H1 (cell line): ENCODE measurements around the gene PLEKHB1. TPM values are rescaled to one million over a fixed set of nuclear protein-coding genes. Genes with fewer than 3 reads are reported as not detected.

Experiments used
- CTCF ChIA-PET: fragments of 300-600 bp; sonication (Branson Sonifier 250); formaldehyde crosslinking; loops from one replicate; lab custom pipeline; 2021; ENCODE audit not compliant: partially characterized antibody; lab: Charles Lee
- POLR2A ChIA-PET: fragments of 300-600 bp; sonication (Branson Sonifier 250); formaldehyde crosslinking; loops from one replicate; lab custom pipeline; 2021; ENCODE audit warnings: inconsistent platforms; ENCODE audit not compliant: partially characterized antibody; lab: Charles Lee
- DNase-seq, 2 experiments: peaks; one replicate each; pipeline versions ENCODE4 v3.0.0 to v3.0.0-alpha.2; 2010 to 2022; ENCODE audit warnings: low spot score in 2 of 2, low read depth in 1 of 2, mixed read lengths in 1 of 2
- FAIRE-seq: peaks from 2 replicates; lab custom pipeline; 2011; peaks lifted over from hg19 to GRCh38; lab: Jason Lieb, UNC
- H2AFZ ChIP-seq: 2 replicates; pipeline ENCODE4 v1.8.1; 2012; ENCODE audit warnings: low read length, inconsistent platforms
- H2AK5ac ChIP-seq: 2 replicates; pipeline ENCODE4 v1.6.1; 2013; ENCODE audit warnings: low read depth, low read length
- H2BK120ac ChIP-seq: replicated peaks from 2 replicates; pipeline ENCODE3; 2013; ENCODE audit warnings: low read depth, low read length, inconsistent platforms
- H2BK12ac ChIP-seq: 2 replicates; pipeline ENCODE4 v1.6.1; 2013; ENCODE audit warnings: low read depth, low read length
- H2BK15ac ChIP-seq: 2 replicates; pipeline ENCODE4 v1.6.1; 2013; ENCODE audit warnings: low read length
- H2BK20ac ChIP-seq: 2 replicates; pipeline ENCODE4 v1.6.1; 2013; ENCODE audit warnings: low read length
- H2BK5ac ChIP-seq: 2 replicates; pipeline ENCODE4 v1.6.1; 2013; ENCODE audit warnings: low read depth, low read length
- H3K14ac ChIP-seq: 2 replicates; pipeline ENCODE4 v1.6.1; 2013; ENCODE audit warnings: inconsistent platforms; ENCODE audit not compliant: insufficient read length
- H3K18ac ChIP-seq: 2 replicates; pipeline ENCODE4 v1.6.1; 2013; ENCODE audit warnings: low read length; ENCODE audit errors: extremely low read depth
- H3K23ac ChIP-seq: 2 replicates; pipeline ENCODE4 v1.6.1; 2013; ENCODE audit warnings: inconsistent platforms; ENCODE audit not compliant: insufficient read length
- H3K23me2 ChIP-seq: 2 replicates; pipeline ENCODE4 v1.6.1; 2013; ENCODE audit warnings: low read depth, low read length
- H3K27ac ChIP-seq: 2 replicates; pipeline ENCODE4 v1.6.1; 2011; ENCODE audit warnings: low read depth, low read length, inconsistent platforms
- H3K27me3 ChIP-seq, 4 experiments: replicated peaks in 1 of 4; 1 replicate in 1 of 4; 2 replicates in 3 of 4; pipeline versions ENCODE4 v1.6.1 to v1.8.1; 2011 to 2013; ENCODE audit warnings: low read length in 3 of 4, mild to moderate bottlenecking in 3 of 4, inconsistent platforms in 2 of 4, mixed read lengths in 2 of 4, moderate library complexity in 1 of 4; ENCODE audit not compliant: control insufficient read depth in 3 of 4, insufficient read depth in 3 of 4; ENCODE audit errors: extremely low read depth in 1 of 4
- H3K36me3 ChIP-seq, 4 experiments: 2 replicates each; pipeline versions ENCODE4 v1.6.1 to v1.8.1; 2011 to 2013; ENCODE audit warnings: mild to moderate bottlenecking in 4 of 4, low read length in 3 of 4, moderate library complexity in 2 of 4, control low read depth in 1 of 4, inconsistent platforms in 1 of 4; ENCODE audit not compliant: insufficient read depth in 4 of 4, control insufficient read depth in 2 of 4
- H3K4ac ChIP-seq: replicated peaks from 2 replicates; pipeline ENCODE3; 2013; ENCODE audit warnings: low read length, low read depth, mixed read lengths, inconsistent platforms; ENCODE audit not compliant: insufficient read length
- H3K4me1 ChIP-seq, 4 experiments: replicated peaks in 1 of 4; 1 replicate in 1 of 4; 2 replicates in 3 of 4; pipeline versions ENCODE4 v1.6.1 to v1.8.1; 2011 to 2013; ENCODE audit warnings: low read length in 3 of 4, inconsistent platforms in 2 of 4, mixed read lengths in 1 of 4; ENCODE audit not compliant: insufficient read depth in 4 of 4, control insufficient read depth in 3 of 4
- H3K4me2 ChIP-seq, 2 experiments: 2 replicates each; pipeline versions ENCODE4 v1.6.1 to v1.8.1; 2011 to 2013; ENCODE audit warnings: low read depth in 2 of 2, low read length in 2 of 2, control low read depth in 1 of 2, inconsistent platforms in 1 of 2, mild to moderate bottlenecking in 1 of 2; ENCODE audit not compliant: insufficient read depth in 1 of 2
- H3K4me3 ChIP-seq, 4 experiments: fragments of 200-600, 300-600 bp in 1 of 4; sonication (generic), shearing (Covaris generic), sonication (Bioruptor Twin) in 1 of 4; 2 replicates each; pipeline versions ENCODE4 v1.5.1 to v1.8.1; 2011 to 2016; ENCODE audit warnings: low read length in 4 of 4, low read depth in 3 of 4, control low read depth in 2 of 4, inconsistent platforms in 2 of 4, mild to moderate bottlenecking in 2 of 4, mixed read lengths in 1 of 4, moderate library complexity in 1 of 4; ENCODE audit not compliant: insufficient read depth in 2 of 4; ENCODE audit errors: extremely low read depth in 1 of 4
- H3K56ac ChIP-seq: replicated peaks from 2 replicates; pipeline ENCODE3; 2013; ENCODE audit warnings: low read depth, mild to moderate bottlenecking, mixed read lengths, low read length, inconsistent platforms; ENCODE audit not compliant: insufficient read length
- H3K79me1 ChIP-seq: 2 replicates; pipeline ENCODE4 v1.6.1; 2013; ENCODE audit warnings: low read depth, low read length, control low read depth
- H3K79me2 ChIP-seq, 2 experiments: 2 replicates each; pipeline versions ENCODE4 v1.6.1 to v1.8.1; 2012 to 2013; ENCODE audit warnings: low read length in 2 of 2, mild to moderate bottlenecking in 2 of 2, inconsistent platforms in 1 of 2; ENCODE audit not compliant: insufficient read depth in 2 of 2, control insufficient read depth in 1 of 2
- H3K9ac ChIP-seq, 4 experiments: replicated peaks in 1 of 4; 1 replicate in 1 of 4; 2 replicates in 3 of 4; pipeline versions ENCODE4 v1.6.1 to v1.8.1; 2011 to 2013; ENCODE audit warnings: low read depth in 3 of 4, low read length in 3 of 4, control low read depth in 2 of 4, mild to moderate bottlenecking in 2 of 4, moderate library complexity in 2 of 4, inconsistent platforms in 1 of 4; ENCODE audit errors: extremely low read depth in 1 of 4
- H3K9me3 ChIP-seq, 2 experiments: 2 replicates each; pipeline versions ENCODE4 v1.6.1 to v1.8.1; 2012 to 2013; ENCODE audit warnings: mild to moderate bottlenecking in 2 of 2, moderate library complexity in 2 of 2, control low read depth in 1 of 2, inconsistent platforms in 1 of 2, low read depth in 1 of 2, low read length in 1 of 2, mixed read lengths in 1 of 2; ENCODE audit not compliant: insufficient read depth in 2 of 2
- H4K20me1 ChIP-seq, 2 experiments: replicated peaks in 1 of 2; 2 replicates each; pipeline versions ENCODE3 to v1.8.1; 2011 to 2013; ENCODE audit warnings: inconsistent platforms in 2 of 2, low read length in 2 of 2, mild to moderate bottlenecking in 1 of 2; ENCODE audit not compliant: insufficient read depth in 2 of 2, control insufficient read depth in 1 of 2
- H4K5ac ChIP-seq: 2 replicates; pipeline ENCODE4 v1.6.1; 2013; ENCODE audit warnings: low read length, low read depth, mixed read lengths, inconsistent platforms; ENCODE audit not compliant: insufficient read length
- H4K8ac ChIP-seq: 2 replicates; pipeline ENCODE4 v1.8.0; 2013; ENCODE audit warnings: mild to moderate bottlenecking, moderate library complexity, low read length, inconsistent platforms; ENCODE audit not compliant: insufficient read depth; ENCODE audit errors: extremely low read depth
- H4K91ac ChIP-seq: replicated peaks from 2 replicates; pipeline ENCODE3; 2013; ENCODE audit warnings: low read length, mixed read lengths, inconsistent platforms; ENCODE audit not compliant: insufficient read length
- CBX5 ChIP-seq: fragments of 300-800, 300-1000 bp; sonication (generic); IDR thresholded peaks from 2 replicates; pipeline ENCODE4 v1.7.1; 2016; ENCODE audit warnings: antibody characterized with exemption, low read length, low read depth
- CHD1 ChIP-seq: IDR thresholded peaks from 2 replicates; pipeline ENCODE4 v1.6.1; 2012; ENCODE audit warnings: low read depth, low read length, improper control_type of control experiment
- CREB1 ChIP-seq: IDR thresholded peaks from 2 replicates; pipeline ENCODE4 v1.6.1; 2012; ENCODE audit warnings: inconsistent platforms
- E2F6 ChIP-seq: IDR thresholded peaks from 2 replicates; pipeline ENCODE4 v1.6.1; 2012; ENCODE audit warnings: inconsistent platforms
- EGR1 ChIP-seq: IDR thresholded peaks from 2 replicates; pipeline ENCODE4 v1.6.1; 2011; ENCODE audit warnings: low read depth, low read length, borderline replicate concordance
- EZH2 ChIP-seq: fragments of 200-600 bp; sonication (generic); IDR thresholded peaks from 2 replicates; pipeline ENCODE4 v1.7.1; 2012; ENCODE audit warnings: low read depth, mild to moderate bottlenecking, moderate library complexity, low read length, inconsistent platforms; ENCODE audit not compliant: severe bottlenecking
- KDM1A ChIP-seq: fragments of 200-600, 300-600 bp; sonication (generic); IDR thresholded peaks from 2 replicates; pipeline ENCODE4 v1.7.1; 2016; ENCODE audit warnings: mild to moderate bottlenecking, low read length, borderline replicate concordance
- POLR2AphosphoS5 ChIP-seq: IDR thresholded peaks from 2 replicates; pipeline ENCODE4 v1.6.1; 2011; ENCODE audit warnings: low read depth, low read length
- POU5F1 ChIP-seq: IDR thresholded peaks from 2 replicates; pipeline ENCODE4 v1.6.1; 2011; ENCODE audit warnings: low read depth, mild to moderate bottlenecking, low read length, moderate library complexity
- RNF2 ChIP-seq: fragments of 200-900, 300-1000 bp; sonication (generic); IDR thresholded peaks from 2 replicates; pipeline ENCODE4 v1.7.1; 2016; ENCODE audit warnings: borderline replicate concordance, low read depth, mild to moderate bottlenecking, antibody characterized with exemption, low read length; ENCODE audit not compliant: poor library complexity, severe bottlenecking; ENCODE audit errors: missing control alignments
- SP2 ChIP-seq: IDR thresholded peaks from 2 replicates; pipeline ENCODE4 v1.6.1; 2012; ENCODE audit warnings: mild to moderate bottlenecking, low read length, inconsistent platforms
- TAF1 ChIP-seq: IDR thresholded peaks from 2 replicates; pipeline ENCODE4 v1.6.1; 2011; ENCODE audit warnings: mild to moderate bottlenecking, low read depth, low read length
- TAF7 ChIP-seq: optimal IDR thresholded peaks from 2 replicates; pipeline ENCODE3; 2011; ENCODE audit warnings: low read depth, mild to moderate bottlenecking, inconsistent platforms, low read length, moderate library complexity, borderline replicate concordance
- USF2 ChIP-seq: IDR thresholded peaks from 2 replicates; pipeline ENCODE4 v1.6.1; 2011; ENCODE audit warnings: low read length, improper control_type of control experiment
- polyA plus RNA-seq, 7 experiments: library from polyadenylated mRNA; depleted of rRNA in 3 of 7; stranded (reverse) in 5 of 7; unstranded in 2 of 7; fragments of >200 nt in 5 of 7; fragments of 200-250 nt in 2 of 7; gene quantifications; 1 replicate in 5 of 7; 2 replicates in 1 of 7; 4 replicates in 1 of 7; pipeline versions ENCODE4 v1.2.1 to v1.2.3, GENCODE V29; 2011 to 2013; ENCODE audit warnings: missing spikeins in 2 of 7, mixed read lengths in 2 of 7
- total RNA-seq: library from RNA; stranded (reverse); fragmentation: NEBNext Ultra II Directional; extraction: Animal tissue kit (Norgen Biotek cat#: 25700); gene quantifications from 2 replicates; pipeline ENCODE4 v1.2.1, GENCODE V29; 2021

PLEKHB1 gene
- total and polyA plus RNA-seq, 2 of the 8 experiments (the other 6 are each of a cell fraction or from before 2014, with no cell fraction given): 14.8 to 24.5 TPM

GRCh38 chr11:73664877-73665276 is 18.5 kb downstream of the PLEKHB1 start:
- no peaks in the 10 kb centered on the region for H3K36me3 ChIP-seq
- no peak overlapping the region for H3K18ac ChIP-seq
- no peak overlapping the region for H3K4me2 ChIP-seq
- H3K4me3 ChIP-seq: no peak overlapping the region
- DNase-seq (no peak), FAIRE-seq (no peak)
- H3K79me2 ChIP-seq: no peaks in the 10 kb centered on the region
- H3K9ac ChIP-seq: no peak overlapping the region
- no peak overlapping the region for H3K4ac ChIP-seq
- H2BK5ac ChIP-seq: no peak overlapping the region
- H3K27ac ChIP-seq: no peak overlapping the region
- H3K23me2 ChIP-seq: peaks cover 2% of the 10 kb centered on the region; the same call in 1 of the 2 replicates
- ChIA-PET CTCF (interaction anchor here (0.6 to 2.5 kb wide), 8 partner anchors 40 to 304 kb away, joined by 3 to 14 read pairs (median 4); no protein-coding TSS in a partner anchor), POLR2A (no interaction called here)
- peaks cover 0 to 7% (median 3%) of the 10 kb centered on the region in 4 experiments; a peak in 5 of 7 replicates for H3K4me1 ChIP-seq
- H4K91ac ChIP-seq: no peak overlapping the region
- H2BK15ac ChIP-seq: no peak overlapping the region
- no peaks in the 10 kb centered on the region for H3K9me3 ChIP-seq
- H3K14ac ChIP-seq: no peak overlapping the region
- no peak overlapping the region for H2BK20ac ChIP-seq
- no peaks in the 10 kb centered on the region for H4K20me1 ChIP-seq
- peaks cover 0 to 19% (median 14%) of the 10 kb centered on the region in 4 experiments; a peak in 4 of 7 replicates for H3K27me3 ChIP-seq
- H3K56ac ChIP-seq: no peak overlapping the region
- H4K5ac ChIP-seq: no peak overlapping the region
- no peak overlapping the region for H2AFZ ChIP-seq
- H4K8ac ChIP-seq: no peak overlapping the region
- H3K23ac ChIP-seq: no peak overlapping the region
- no peak overlapping the region for H2BK12ac ChIP-seq
- no peak overlapping the region for H2BK120ac ChIP-seq
- no peak overlapping the region for H2AK5ac ChIP-seq
- H3K79me1 ChIP-seq: no peaks in the 10 kb centered on the region
- TF ChIP-seq SP2: no peak
- no peak for TF ChIP-seq TAF7
- no peak for TF ChIP-seq USF2
- TF ChIP-seq POU5F1: no peak
- no peak for TF ChIP-seq TAF1
- no peak for TF ChIP-seq CREB1
- no peak for TF ChIP-seq RNF2
- no peak for TF ChIP-seq POLR2AphosphoS5
- TF ChIP-seq KDM1A: no peak
- no peak for TF ChIP-seq CHD1
- no peak for TF ChIP-seq E2F6
- no peak for TF ChIP-seq CBX5
- TF ChIP-seq EZH2: no peak
- no peak for TF ChIP-seq EGR1
